Measurements from ENCODE around the gene FOXP1.

FOXP1 gene

DNA sequence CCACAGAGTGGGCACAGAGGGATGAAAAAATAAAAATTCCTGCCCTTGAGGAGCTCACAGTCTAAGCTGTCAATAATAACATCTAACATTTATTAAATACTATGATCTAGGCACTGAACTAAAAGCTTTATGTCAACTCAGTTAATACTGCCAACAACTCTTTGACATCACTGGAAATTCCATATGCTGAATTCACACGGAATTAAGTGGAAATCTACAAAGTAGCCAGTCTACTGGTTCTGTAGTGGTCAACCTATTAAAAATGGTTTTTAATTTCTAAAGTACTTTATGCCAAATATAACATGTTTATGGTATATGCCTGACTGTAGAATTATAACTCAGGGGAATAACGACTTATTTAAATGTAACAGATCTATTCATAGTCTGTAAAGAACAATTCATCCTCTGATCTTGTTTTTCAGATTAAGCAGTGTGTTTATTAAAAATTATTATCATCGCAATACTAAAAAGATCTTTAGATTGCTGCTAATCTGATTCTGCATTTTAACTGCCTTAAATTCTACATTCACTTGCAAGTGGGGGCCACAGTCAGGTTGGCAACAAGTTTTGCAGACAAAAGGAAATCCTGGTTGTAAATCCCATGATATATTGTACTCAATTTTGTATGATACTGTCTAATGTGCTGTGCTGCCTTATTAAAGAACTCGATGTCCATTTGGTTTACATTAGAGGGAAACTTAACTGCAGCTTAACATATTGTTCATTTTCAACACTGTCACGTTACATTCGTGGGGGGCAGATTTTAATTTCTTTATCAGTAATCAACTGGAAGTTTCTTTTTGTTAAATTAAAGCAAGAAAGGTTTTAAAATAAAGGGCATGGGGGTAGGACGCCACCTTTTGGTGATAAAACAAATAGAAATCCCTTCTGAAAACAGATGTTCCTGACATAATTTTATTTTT lies 2.6 kb upstream of the FOXP1 start:
- peak in 2 of 14 donors; percentile 21 to 53 for DNase-seq

GRCh38 chr3:71585131-71585530 lies 1.6 kb upstream of the FOXP1 start:
- DNase-seq = peak in 4 of 14 donors; percentile 13 to 42 (median 28)

GRCh38 chr3:71584394-71585011 lies 975 bp upstream of the FOXP1 start:
- DNase-seq = peak in 13 of 14 donors; percentile 18 to 79 (median 72)

GRCh38 chr3:71582612-71583565 lies 639 bp downstream of the FOXP1 start:
- peak in 12 of 14 donors; percentile 32 to 80 (median 58) for DNase-seq

DNA sequence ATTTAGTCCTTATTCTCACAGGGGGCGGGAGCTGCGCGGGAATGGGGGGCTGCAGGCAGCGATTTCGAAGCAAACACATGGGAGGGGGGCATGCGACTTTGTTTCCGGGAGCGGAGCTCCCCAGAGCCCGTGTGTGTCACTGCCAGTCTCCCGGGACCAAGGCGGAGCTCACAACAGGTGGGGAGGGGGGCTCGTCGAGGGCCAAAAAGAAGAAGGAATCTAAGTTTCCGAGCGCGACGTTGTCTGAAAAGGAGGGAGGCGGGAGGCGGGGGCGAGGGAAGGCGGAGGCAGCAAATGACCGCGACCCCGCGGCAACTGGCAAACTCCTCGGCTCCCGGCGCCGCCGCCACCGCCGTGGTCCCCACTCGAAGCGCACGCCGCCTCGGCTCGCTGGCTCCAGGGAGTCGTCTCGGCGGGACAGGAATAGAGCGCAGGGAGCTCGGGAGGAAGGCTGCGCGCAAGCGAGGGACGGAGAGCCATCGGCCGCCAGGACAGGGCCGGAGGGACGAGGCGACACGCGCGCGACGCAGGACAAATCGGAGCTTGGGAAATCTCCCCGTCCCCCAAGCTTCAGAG lies 1.4 kb downstream of the FOXP1 start:
- DNase-seq = peak in 10 of 14 donors; percentile 36 to 73 (median 57)

DNA sequence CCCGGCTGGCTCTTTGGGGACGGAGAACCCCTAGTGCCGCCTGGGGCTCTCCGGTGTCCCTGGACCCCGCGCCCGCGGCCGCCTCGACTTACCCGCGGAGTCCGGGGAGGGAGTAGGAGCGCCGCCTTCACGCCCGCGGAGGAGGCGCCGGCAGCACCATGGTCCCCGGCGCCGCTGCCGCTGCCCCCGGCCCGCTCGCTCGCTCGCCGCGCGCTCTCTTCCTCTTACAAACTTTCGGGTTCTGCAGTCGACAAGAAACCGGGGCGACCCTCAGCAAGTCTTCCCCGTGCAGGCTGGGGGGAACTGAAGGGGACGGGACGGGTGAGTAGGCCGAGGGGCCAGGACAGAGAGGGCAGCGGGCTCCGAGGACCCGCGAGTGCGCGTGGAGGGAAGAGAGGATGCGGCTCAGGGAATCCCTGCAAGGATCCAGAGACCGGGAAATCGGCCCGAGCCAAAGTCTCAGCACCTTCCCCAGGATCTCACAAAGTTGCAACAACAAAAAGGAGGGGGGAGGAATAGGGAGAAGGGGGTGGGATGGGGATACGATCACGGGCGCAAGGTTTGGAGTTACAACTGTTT lies 2.0 kb downstream of the FOXP1 start:
- DNase-seq = peak in 12 of 14 donors; percentile 19 to 79 (median 46)

DNA sequence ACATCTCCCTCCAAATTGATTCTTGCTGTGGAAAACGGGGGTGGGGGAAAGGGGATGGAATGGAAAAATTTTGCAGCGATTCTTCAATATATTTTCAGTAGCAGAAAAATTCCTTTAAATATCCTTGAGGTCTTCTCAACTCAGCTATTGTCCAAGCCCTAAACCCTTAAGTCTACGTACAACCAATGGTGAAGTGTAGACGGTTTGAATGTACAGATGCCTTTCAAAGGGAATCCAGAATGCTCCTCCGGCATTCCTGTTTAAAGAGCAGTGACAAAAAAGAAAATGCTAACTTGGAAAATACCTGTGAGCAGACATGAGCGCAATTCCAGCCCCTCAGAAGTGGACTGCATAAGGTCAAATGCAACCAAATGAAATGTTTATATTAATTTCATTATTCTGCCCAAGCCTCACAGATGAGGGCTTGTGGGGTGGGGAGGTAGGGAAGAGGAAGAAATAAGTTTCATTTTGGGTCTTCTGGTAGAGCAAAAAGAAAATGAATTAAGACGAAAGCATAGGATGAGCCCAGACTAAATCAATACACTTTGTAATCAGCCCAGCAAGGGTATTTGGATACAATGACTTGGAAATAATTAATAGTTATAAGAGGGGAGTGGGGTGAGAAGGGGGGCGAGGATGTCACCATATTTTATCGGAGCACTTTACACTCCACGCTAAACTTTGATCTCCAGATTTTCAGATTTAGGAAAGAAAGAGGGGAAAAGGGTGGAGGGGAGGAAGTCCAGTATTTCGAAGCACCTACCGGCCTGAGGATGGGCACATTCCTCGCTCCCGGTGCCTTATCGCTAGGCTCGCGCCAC lies 2.7 kb downstream of the FOXP1 start:
- DNase-seq = no peak

DNA sequence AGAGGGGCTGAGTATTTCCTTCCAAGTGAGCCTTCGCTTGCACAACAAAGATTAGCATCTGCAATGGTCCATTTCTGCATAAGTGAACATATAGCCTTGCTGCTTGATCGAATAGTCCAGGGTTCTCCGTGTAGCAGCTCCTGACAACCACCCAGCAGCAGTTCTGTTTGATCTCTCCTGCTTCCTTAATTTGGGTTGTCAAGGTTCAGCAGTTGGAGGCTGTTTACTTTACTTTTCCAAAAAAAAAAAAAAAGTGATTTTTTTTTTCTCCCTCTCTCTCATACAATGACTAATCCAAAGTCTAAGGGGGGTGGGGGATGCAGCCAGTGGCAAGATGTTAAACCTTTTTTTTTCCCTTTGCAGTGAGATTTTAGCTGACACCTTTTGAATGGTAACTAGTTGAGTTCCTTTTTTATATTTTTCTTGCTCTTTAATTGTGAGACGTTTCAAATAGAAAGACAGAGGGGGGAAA lies 3.6 kb downstream of the FOXP1 start:
- peak in 1 of 14 donors; percentile 15 for DNase-seq

DNA sequence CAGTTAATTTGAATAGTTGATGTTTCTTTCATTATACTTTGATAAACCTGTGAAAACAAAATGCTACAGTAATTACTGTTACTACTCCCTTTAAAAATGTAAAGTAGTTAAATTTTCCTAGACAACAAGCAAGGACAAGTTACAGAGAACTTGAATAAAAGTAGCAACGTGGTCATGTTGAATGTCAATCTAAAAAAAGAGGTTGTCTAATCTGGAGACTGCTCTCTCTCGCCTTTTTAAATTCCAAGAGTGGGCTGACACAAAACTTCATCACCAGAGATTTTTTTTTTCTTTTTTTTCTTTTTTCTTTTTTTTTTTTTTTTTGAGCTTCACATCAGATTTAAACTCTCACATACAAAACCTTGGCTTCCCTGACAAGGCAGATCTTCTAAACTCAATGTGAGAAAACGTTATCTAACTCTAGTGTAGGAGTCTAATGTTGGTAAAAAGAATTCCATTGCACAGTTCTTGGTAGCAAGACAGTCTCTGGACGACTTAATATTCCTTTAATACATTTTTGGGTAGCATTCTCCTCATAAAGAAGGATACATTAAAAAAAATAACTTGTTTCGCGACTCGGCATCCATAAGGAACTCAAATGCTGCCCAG lies 4.1 kb downstream of the FOXP1 start:
- DNase-seq = no peak

DNA sequence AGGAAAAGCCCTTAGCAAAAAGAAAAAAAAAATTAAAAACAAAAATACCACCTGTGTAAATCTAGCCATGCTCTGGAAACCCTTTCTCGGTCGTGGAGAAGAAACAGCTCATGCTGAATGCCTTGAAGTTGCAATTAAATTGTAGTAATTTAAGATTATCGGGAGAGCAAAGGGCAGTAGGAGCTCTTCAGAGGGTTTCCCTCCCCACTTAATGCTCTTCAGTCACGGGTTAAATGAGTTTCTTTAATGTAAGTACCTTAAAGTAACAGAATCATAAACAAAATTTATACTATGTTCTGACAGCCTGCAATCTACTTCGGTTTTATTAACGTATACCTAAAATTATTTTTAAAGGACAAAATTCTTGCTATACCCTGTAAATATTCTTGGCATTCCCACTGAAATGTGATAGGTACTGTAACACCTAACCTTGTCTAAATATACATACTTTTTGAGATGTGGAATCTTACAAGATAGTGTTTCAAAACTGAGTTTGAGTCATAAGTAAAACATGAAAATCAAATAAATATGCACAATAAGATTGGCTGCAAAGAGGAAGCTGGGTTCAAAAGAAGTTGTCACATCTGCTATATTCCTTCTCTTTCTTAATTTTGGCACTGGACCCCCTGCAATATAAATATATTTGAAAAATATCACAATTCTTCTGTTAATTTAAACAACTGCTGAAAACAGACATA lies 5.3 kb downstream of the FOXP1 start:
- no peak for DNase-seq

GRCh38 chr3:71577011-71577410 lies 6.5 kb downstream of the FOXP1 start:
- no peak for DNase-seq

DNA sequence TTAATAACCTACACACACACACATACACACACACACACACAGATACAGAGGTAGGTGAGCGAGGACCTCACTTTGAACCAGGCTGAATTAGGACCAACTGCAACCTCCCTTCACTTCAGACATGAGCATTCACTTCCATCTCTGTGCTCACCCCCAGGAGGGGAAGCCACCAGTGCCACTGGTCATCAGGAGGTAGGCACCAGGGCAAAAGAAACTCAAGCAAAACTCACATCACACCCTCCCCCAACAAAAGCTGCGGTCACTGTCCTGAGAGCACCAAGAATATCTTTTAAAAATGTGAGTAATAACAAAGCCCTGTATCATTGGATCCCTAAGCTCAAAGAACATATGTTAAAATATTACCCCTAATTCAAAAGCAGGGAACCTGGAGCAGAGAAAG lies 8.1 kb downstream of the FOXP1 start:
- no peak for DNase-seq

GRCh38 chr3:71573181-71573580 lies 10.3 kb downstream of the FOXP1 start:
- no peak for DNase-seq

GRCh38 chr3:71570546-71570945 lies 13.0 kb downstream of the FOXP1 start:
- peak in 1 of 14 donors; percentile 35 for DNase-seq

- DNase-seq = no peak
Observed at GRCh38 chr3:71568207-71568606, 15.3 kb downstream of the FOXP1 start.

- no peak for DNase-seq
Observed at GRCh38 chr3:71566776-71567175, 16.8 kb downstream of the FOXP1 start.

- no peak for DNase-seq
Observed at GRCh38 chr3:71565976-71566375, 17.6 kb downstream of the FOXP1 start.

DNA sequence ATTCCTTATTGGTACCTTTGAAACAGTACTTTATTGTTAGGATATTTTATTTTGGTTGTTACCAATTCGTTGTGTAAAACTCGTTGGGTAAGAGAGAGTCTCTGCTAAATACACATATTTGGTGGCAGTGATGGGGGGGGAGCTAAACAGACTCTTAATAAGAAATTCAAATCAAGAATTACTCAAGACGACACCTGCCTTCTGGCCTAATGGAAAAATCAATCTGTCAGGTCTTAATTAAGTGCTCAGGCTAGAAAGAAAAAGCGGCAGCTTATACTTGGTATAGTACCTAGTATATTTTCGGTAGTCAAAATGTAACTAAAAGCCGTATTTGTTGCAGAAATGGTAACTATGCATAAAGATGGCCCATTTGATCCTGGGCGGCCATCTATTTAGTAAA lies 18.2 kb downstream of the FOXP1 start:
- no peak for DNase-seq

DNA sequence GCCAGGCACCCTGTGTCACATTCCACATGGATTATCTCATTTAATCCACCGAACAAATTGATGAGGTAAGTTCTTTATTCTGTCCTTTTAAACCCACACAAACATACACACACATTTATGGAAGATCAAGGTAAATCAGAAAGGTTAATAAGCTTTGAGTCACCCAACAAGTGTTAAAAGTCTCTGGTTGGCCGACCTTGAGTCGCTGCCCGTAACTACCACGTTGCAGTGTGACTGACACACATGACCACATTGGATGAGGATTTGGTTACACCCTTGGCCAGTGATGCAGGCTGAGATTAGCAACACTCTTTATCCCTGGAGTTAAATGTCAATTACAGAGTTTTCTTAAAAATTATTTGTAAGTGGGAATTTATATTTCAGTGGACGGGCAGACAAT lies 19.2 kb downstream of the FOXP1 start:
- no peak for DNase-seq

GRCh38 chr3:71563827-71564226 lies 19.7 kb downstream of the FOXP1 start:
- no peak for DNase-seq
